Measurements from ENCODE around the gene CIB4.

GRCh38 chr2:26627350-26628105, 13.6 kb downstream of the CIB4 start:
- TF ChIP-seq TEAD4 (IDR thresholded peaks at IDR 0.05; ENCODE audit: low read length) (no peak), TEAD4 (CRISPR knock-in tag; IDR thresholded peaks at IDR 0.05; ENCODE audit: borderline replicate concordance) (no peak), ZNF609 (CRISPR knock-in tag; IDR thresholded peaks at IDR 0.05; ENCODE audit: borderline replicate concordance) (no peak), MAFG (tag; conservative IDR thresholded peaks at IDR 0.05) (no peak), ZNF175 (CRISPR knock-in tag; IDR thresholded peaks at IDR 0.05; ENCODE audit: low read depth) (no peak), CTCF (IDR thresholded peaks at IDR 0.05 in 2 of 3, conservative IDR thresholded peaks at IDR 0.05 in 1 of 3; ENCODE audit: insufficient read depth in 2 of 3, low read depth in 1 of 3, low read length in 3 of 3) (no peak), MCM2 (IDR thresholded peaks at IDR 0.05; ENCODE audit: low read depth) (no peak), RFX5 (IDR thresholded peaks at IDR 0.05; ENCODE audit: low read depth, low read length) (no peak), LARP7 (IDR thresholded peaks at IDR 0.05) (no peak), U2AF1 (optimal IDR thresholded peaks at IDR 0.05; ENCODE audit: low read depth, low read length) (no peak)
